GM19043 (cell line): ENCODE measurements around the gene CAND2.
"Not testable (repeated sequence)": the region's sequence is repeated elsewhere in the genome, so short reads cannot be mapped to it uniquely, and the experiment has no call there.

Experiments
- ATAC-seq: cut with Tn5 transposase; IDR thresholded peaks from one replicate; pipeline ENCODE4 v1.9.1; 2021; ENCODE audit warnings: low read depth; ENCODE audit not compliant: unreplicated experiment

CAND2 gene

GRCh38 chr3:12769761-12770160 is 26.7 kb upstream of the CAND2 start:
- no peak for ATAC-seq

DNA sequence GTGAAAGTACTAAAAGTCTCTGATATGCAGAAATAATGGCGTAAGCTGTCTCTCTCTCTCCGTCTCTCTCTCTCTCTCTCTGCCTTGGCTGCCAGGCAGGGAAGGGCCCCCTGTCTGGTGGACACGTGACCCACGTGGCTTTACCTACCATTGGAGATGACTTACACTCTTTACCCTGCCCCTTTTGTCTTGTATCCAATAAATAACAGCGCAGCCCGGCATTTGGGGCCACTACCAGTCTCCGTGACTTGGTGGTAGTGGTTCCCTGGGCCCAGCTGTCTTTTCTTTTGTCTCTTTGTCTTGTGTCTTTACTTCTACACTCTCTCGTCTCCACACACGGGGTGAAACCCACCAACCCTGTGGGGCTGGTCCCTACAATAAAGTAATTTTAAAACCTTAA is 25.2 kb upstream of the CAND2 start:
- no peak for ATAC-seq

GRCh38 chr3:12772462-12772861 is 24.0 kb upstream of the CAND2 start:
- no peak for ATAC-seq

GRCh38 chr3:12773030-12773709 is 23.3 kb upstream of the CAND2 start:
- ATAC-seq, result no peak

GRCh38 chr3:12773710-12774086 is 22.8 kb upstream of the CAND2 start:
- ATAC-seq, result no peak

DNA sequence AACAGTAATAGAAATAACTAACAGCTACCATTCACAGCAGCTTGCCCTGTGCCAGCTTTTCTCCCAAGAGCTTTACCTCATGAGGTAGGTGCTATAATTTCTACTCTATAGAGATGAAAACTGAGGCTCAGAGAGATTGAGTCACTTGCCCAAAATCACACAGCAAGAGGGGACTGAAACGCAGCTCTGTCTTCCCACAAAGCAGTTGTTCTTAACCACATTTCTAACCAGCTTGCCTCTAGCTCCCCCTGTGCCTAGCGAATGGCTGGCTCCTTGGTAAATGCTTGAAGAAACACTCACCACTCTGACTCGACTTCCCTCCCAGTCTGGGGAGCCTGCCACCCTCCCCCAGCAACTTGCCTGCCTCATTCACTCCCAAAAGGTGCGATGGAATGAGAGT is 21.9 kb upstream of the CAND2 start:
- no peak for ATAC-seq

- ATAC-seq, result no peak
Observed at GRCh38 chr3:12775226-12775625, 21.3 kb upstream of the CAND2 start.

DNA sequence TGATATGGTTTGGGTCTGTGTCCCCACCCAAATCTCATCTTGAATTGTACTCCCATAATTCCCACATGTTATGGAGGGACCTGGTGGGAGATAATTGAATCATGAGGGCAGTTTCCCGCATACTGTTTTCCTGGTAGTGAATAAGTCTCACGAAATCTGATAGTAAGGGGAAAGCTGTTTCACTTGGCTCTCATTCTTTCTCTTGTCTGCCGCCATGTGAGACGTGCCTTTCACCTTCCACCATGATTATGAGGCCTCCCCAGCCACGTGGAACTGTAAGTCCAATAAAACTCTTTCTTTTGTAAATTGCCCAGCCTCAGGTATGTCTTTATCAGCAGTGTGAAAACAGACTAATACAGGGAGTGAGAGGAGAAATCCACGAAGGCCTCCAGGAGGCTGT is 20.5 kb upstream of the CAND2 start:
- ATAC-seq, result not testable (repeated sequence)

DNA sequence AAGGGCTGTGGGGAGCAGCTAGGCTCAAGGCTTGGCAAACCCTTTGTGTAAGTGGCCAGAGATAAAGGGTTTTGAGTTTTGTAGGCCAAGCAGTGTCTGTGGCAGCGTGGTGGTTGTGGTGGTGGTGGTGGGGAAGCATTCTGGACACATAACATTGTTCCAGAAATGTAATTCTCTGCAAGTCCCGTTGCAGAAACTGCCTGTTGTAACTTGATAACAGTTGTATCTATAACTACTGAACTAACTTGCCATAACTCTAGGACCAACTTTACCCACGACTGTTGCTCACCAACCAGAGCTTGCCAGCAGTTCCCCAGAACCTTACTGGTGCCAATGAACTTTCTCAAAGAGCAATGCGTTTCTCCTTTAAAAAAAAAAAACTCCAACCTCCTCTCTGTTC is 19.3 kb upstream of the CAND2 start:
- no peak for ATAC-seq

DNA sequence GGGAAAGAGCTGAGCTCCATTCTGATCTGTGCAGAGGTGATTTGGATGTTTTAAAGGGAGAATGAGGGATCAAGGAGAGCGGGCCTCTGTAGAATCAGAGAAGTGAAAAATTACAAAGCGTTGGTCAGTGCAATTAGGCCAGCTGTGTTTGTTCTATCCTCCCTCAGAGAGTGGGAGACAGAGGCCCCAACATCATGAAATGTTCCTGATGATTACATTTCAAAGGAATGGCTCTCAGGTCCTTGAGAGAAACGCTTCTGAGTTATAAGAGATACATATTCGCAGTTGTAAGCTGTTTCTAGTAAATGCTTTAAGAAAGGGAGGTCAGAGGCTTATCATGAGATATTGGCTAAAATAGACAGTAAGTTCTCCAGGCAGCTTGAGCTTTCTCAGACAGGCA is 15.7 kb upstream of the CAND2 start:
- ATAC-seq, result no peak

DNA sequence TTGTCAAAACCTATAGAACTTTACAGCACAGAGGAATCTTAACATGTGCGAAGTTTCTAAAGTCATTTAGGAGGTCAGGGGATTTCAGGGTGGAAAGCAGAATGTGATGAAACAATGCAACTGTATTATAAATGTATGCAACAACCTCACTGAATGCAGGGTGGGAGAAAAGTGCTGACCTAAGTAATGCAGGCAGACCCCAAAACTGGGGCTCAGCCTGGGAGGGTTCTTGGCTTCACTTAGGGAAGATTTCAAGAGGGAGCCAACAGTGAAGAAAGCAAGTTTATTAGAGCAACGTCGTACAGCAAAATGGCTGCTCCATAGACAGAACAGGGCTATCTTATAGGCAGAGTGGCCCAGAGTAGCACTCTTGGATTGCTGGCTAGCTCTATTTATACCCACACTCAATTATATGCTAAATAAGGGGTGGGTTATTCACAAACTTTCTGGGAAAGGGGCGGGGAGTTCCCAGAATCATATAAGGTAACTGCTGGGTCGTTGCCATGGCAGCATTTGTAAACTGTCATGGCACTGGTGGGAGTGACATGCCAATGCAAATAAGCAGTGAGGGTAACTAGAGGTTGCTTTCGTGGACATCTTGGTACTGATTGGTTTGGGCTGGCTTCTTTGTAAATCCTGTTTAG is 14.2 kb upstream of the CAND2 start:
- ATAC-seq, result no peak

- ATAC-seq, result no peak
Observed at GRCh38 chr3:12785096-12785495, 11.4 kb upstream of the CAND2 start.

- ATAC-seq, result not testable (repeated sequence)
Observed at GRCh38 chr3:12787346-12787745, 9.1 kb upstream of the CAND2 start.

GRCh38 chr3:12787967-12788690 is 8.4 kb upstream of the CAND2 start:
- ATAC-seq, result not testable (repeated sequence)

GRCh38 chr3:12791430-12791829 is 5.0 kb upstream of the CAND2 start:
- no peak for ATAC-seq

DNA sequence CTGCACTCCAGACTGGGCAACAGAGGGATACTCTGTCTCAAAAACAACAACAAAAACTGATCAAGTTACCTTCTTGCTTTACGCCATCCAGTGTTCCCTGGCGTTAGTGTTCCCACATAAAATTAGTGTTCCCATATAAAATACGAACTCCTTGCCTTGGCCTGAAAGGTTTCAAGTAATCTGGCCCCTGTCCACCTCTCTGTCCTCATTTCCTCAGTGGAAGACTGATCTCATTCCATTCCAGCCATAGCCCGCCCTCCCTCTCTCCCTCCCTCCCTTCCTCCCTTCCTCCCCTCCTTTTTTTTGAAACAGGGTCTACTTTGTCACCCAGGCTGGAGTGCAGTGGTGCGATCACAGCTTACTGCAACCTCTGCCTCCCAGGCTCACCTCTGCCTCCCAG is 2.8 kb upstream of the CAND2 start:
- ATAC-seq, result no peak

- no peak for ATAC-seq
Observed at GRCh38 chr3:12797124-12797891, 828 bp downstream of the CAND2 start.

DNA sequence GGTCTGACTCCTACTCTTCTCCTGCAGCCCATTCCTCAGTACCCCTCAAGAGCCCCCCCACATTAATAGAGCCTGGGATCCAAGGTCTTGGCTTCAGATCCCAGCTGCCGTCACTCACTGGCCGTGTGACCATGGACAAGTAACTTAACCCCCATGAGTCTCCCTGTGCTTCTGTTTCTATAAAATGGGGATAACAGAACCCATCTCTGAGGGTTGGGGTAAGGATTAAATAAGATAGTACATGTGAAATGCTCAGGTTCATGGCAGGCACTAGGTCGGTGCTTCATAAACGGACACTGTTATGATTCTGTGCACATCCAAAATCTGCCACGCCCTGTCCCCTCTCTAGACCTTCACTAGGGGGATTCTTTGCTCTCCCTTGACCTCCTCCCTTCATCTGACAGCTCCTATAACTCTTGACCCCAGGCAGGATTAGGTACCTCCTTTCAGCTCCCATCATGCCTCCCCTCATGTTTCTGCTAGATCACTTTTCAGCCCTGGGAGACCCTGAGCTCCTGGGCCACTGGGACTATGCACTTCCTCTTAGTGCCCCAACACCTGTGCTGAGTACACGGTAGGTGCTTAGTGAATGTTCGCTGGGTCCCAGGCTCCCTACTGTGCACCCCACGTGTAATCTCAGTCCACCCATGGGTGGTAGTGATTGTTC is 1.5 kb downstream of the CAND2 start:
- ATAC-seq, result no peak

DNA sequence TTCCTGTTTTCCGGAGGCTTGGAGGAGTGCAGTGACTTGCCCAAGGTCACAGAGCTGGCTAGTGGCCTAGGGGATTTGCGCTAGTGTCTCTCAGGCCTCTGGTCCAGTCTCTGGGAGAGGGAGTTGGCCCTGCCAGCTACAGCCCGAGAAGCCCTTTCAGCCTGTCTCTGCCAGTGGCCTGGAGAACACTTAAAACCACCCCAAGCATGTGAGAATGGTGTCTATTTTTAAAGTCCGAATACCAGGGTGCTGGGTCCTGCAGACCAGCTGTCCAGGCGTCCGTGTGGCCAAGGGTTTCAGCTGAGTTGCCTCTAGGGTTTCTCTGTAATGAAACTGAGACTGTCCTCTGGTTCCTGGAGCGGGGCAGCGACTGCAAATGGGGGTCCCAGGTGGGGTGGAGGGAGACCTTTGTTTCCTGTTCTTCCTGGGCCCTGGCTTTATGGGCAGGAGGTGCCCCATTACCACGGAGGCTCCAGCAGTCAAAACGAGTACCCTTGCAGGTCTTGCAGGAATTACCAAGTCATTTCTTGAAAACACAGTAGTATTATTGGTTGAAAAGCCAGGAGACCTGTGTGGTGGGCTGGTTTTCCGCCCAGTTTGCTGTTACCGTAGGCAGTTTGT is 2.2 kb downstream of the CAND2 start:
- no peak for ATAC-seq
